IMR-90 (cell line): ENCODE measurements around the gene MT3. TPM values are rescaled to one million over a fixed set of nuclear protein-coding genes. Genes with fewer than 3 reads are reported as not detected.

Experiments used
- ATAC-seq: fragments of 200-7000 bp; cut with Tn5 transposase; 2 replicates; pipeline ENCODE4 v1.9.1; 2020; ENCODE audit warnings: low read depth, mild to moderate bottlenecking, moderate library complexity
- BruUV-seq: library from RNA; stranded (reverse); fragments of 400-500 nt; replicated peaks from 2 replicates; lab custom pipeline; 2021; lab: Mats Ljungman, UMichigan
- CTCF ChIA-PET: fragments of 300-600 bp; formaldehyde crosslinking; extraction: SDS; loops from one replicate; lab custom pipeline; 2021; ENCODE audit warnings: antibody characterized with exemption; lab: Yijun Ruan, JAX
- POLR2A ChIA-PET: fragments of 300-600 bp; sonication (Branson Sonifier 250); formaldehyde crosslinking; loops from one replicate; lab custom pipeline; 2022; ENCODE audit warnings: antibody characterized with exemption; ENCODE audit not compliant: unreplicated experiment; lab: Charles Lee
- DNase-seq: peaks from one replicate; pipeline ENCODE4 v3.0.0; 2013
- H2AFZ ChIP-seq: replicated peaks from 2 replicates; pipeline ENCODE3; 2013; ENCODE audit warnings: low read length, mild to moderate bottlenecking; ENCODE audit not compliant: poor library complexity
- H2AK5ac ChIP-seq: 2 replicates; pipeline ENCODE4 v1.6.1; 2013; ENCODE audit warnings: low read depth, low read length, inconsistent platforms
- H2AK9ac ChIP-seq: replicated peaks from 2 replicates; pipeline ENCODE3; 2013; ENCODE audit warnings: mild to moderate bottlenecking, low read depth, low read length, moderate library complexity; ENCODE audit not compliant: poor library complexity
- H2BK120ac ChIP-seq: 2 replicates; pipeline ENCODE4 v1.6.1; 2013; ENCODE audit warnings: low read depth, low read length, inconsistent platforms
- H2BK15ac ChIP-seq: 3 replicates; pipeline ENCODE4 v1.6.1; 2013; ENCODE audit warnings: low read depth, low read length, inconsistent platforms
- H2BK20ac ChIP-seq: 2 replicates; pipeline ENCODE4 v1.6.1; 2013; ENCODE audit warnings: low read depth, mild to moderate bottlenecking, inconsistent platforms, low read length, moderate library complexity
- H2BK5ac ChIP-seq: 2 replicates; pipeline ENCODE4 v1.6.1; 2013; ENCODE audit warnings: mild to moderate bottlenecking, low read depth, low read length, inconsistent platforms; ENCODE audit not compliant: poor library complexity, severe bottlenecking
- H3K14ac ChIP-seq: replicated peaks from 2 replicates; pipeline ENCODE4 v1.6.1; 2013; ENCODE audit warnings: low read depth, low read length, inconsistent platforms
- H3K18ac ChIP-seq: 2 replicates; pipeline ENCODE4 v1.6.1; 2013; ENCODE audit warnings: low read depth, low read length, control low read depth
- H3K23ac ChIP-seq: 2 replicates; pipeline ENCODE4 v1.6.1; 2013; ENCODE audit warnings: low read depth, low read length, inconsistent platforms
- H3K27ac ChIP-seq: 2 replicates; pipeline ENCODE4 v1.5.1; 2013; ENCODE audit warnings: mild to moderate bottlenecking, control low read depth, low read length; ENCODE audit not compliant: insufficient read depth
- H3K27me3 ChIP-seq: 2 replicates; pipeline ENCODE4 v1.6.1; 2013; ENCODE audit warnings: low read length; ENCODE audit not compliant: control insufficient read depth, insufficient read depth
- H3K36me3 ChIP-seq: 2 replicates; pipeline ENCODE4 v1.6.1; 2013; ENCODE audit warnings: low read length, mixed read lengths; ENCODE audit not compliant: control insufficient read depth, insufficient read depth
- H3K4ac ChIP-seq: 2 replicates; pipeline ENCODE4 v1.6.1; 2013; ENCODE audit warnings: low read depth, low read length, inconsistent platforms
- H3K4me1 ChIP-seq: 2 replicates; pipeline ENCODE4 v1.6.1; 2013; ENCODE audit warnings: low read length, mixed read lengths; ENCODE audit not compliant: control insufficient read depth, insufficient read depth
- H3K4me2 ChIP-seq: 2 replicates; pipeline ENCODE4 v1.6.1; 2013; ENCODE audit warnings: low read depth, mild to moderate bottlenecking, control low read depth, low read length, moderate library complexity
- H3K4me3 ChIP-seq: 2 replicates; pipeline ENCODE4 v1.5.1; 2013; ENCODE audit warnings: low read depth, mild to moderate bottlenecking, control low read depth, low read length, moderate library complexity; ENCODE audit not compliant: insufficient read depth
- H3K56ac ChIP-seq: 2 replicates; pipeline ENCODE4 v1.6.1; 2013; ENCODE audit warnings: low read length, inconsistent platforms; ENCODE audit not compliant: insufficient read depth; ENCODE audit errors: extremely low read depth
- H3K79me1 ChIP-seq, 2 experiments: 2 replicates each; pipeline ENCODE4 v1.6.1; 2013; ENCODE audit warnings: low read length in 2 of 2, inconsistent platforms in 1 of 2, low read depth in 1 of 2
- H3K9ac ChIP-seq: 2 replicates; pipeline ENCODE4 v1.6.1; 2013; ENCODE audit warnings: low read depth, low read length, control low read depth
- H3K9me1 ChIP-seq: 2 replicates; pipeline ENCODE4 v1.6.1; 2013; ENCODE audit warnings: low read length, inconsistent platforms; ENCODE audit not compliant: insufficient read depth
- H3K9me3 ChIP-seq: 2 replicates; pipeline ENCODE4 v1.6.1; 2013; ENCODE audit warnings: low read length; ENCODE audit not compliant: control insufficient read depth, insufficient read depth
- H4K20me1 ChIP-seq: 2 replicates; pipeline ENCODE4 v1.6.1; 2013; ENCODE audit warnings: low read length, inconsistent platforms; ENCODE audit not compliant: insufficient read depth
- H4K5ac ChIP-seq: 2 replicates; pipeline ENCODE4 v1.6.1; 2013; ENCODE audit warnings: mild to moderate bottlenecking, low read depth, low read length, control low read depth
- H4K8ac ChIP-seq, 2 experiments: 2 replicates each; pipeline ENCODE4 v1.6.1; 2013; ENCODE audit warnings: low read depth in 2 of 2, low read length in 2 of 2, control low read depth in 1 of 2, inconsistent platforms in 1 of 2
- H4K91ac ChIP-seq: 2 replicates; pipeline ENCODE4 v1.6.1; 2013; ENCODE audit warnings: low read depth, low read length, inconsistent platforms; ENCODE audit not compliant: insufficient read depth
- BHLHE40 ChIP-seq: fragments of 150-350 bp; IDR thresholded peaks from 2 replicates; pipeline ENCODE4 v1.6.1; 2016; ENCODE audit warnings: mild to moderate bottlenecking, low read depth, low read length
- CEBPB ChIP-seq: IDR thresholded peaks from 2 replicates; pipeline ENCODE4 v1.6.1; 2012; ENCODE audit warnings: low read depth, low read length, improper control_type of control experiment
- CHD1 ChIP-seq: IDR thresholded peaks from 2 replicates; pipeline ENCODE4 v1.6.1; 2012; ENCODE audit warnings: low read depth, low read length, improper control_type of control experiment
- CTCF ChIP-seq: conservative IDR thresholded peaks from 2 replicates; pipeline ENCODE4 v1.5.1; 2012; ENCODE audit warnings: mild to moderate bottlenecking, low read depth, low read length, improper control_type of control experiment
- ELK1 ChIP-seq: fragments of 150-350 bp; IDR thresholded peaks from 2 replicates; pipeline ENCODE4 v1.6.1; 2016; ENCODE audit warnings: low read depth, mild to moderate bottlenecking, low read length, moderate library complexity, borderline replicate concordance
- FOS ChIP-seq: fragments of 150-350 bp; IDR thresholded peaks from 2 replicates; pipeline ENCODE4 v1.6.1; 2016; ENCODE audit warnings: low read depth, low read length
- MAFK ChIP-seq: IDR thresholded peaks from 2 replicates; pipeline ENCODE4 v1.6.1; 2012; ENCODE audit warnings: low read depth, low read length, improper control_type of control experiment
- NFE2L2 ChIP-seq: fragments of 150-350 bp; IDR thresholded peaks from 2 replicates; pipeline ENCODE4 v1.6.1; 2016; ENCODE audit warnings: low read depth, mild to moderate bottlenecking, low read length
- POLR2A ChIP-seq: IDR thresholded peaks from 2 replicates; pipeline ENCODE4 v1.6.1; 2012; ENCODE audit warnings: mild to moderate bottlenecking, low read depth, low read length
- RAD21 ChIP-seq: IDR thresholded peaks from 2 replicates; pipeline ENCODE4 v1.6.1; 2012; ENCODE audit warnings: low read length, improper control_type of control experiment
- RCOR1 ChIP-seq: IDR thresholded peaks from 2 replicates; pipeline ENCODE4 v1.6.1; 2012; ENCODE audit warnings: mild to moderate bottlenecking, low read length, improper control_type of control experiment; ENCODE audit not compliant: insufficient replicate concordance
- RFX5 ChIP-seq: IDR thresholded peaks from 2 replicates; pipeline ENCODE4 v1.8.0; 2012; ENCODE audit warnings: low read depth, mild to moderate bottlenecking, low read length, moderate library complexity
- SMC3 ChIP-seq: fragments of 150-350 bp; IDR thresholded peaks from 2 replicates; pipeline ENCODE4 v1.6.1; 2016; ENCODE audit warnings: low read depth, mild to moderate bottlenecking, antibody characterized with exemption, low read length, moderate library complexity
- WGBS, 2 experiments: methylation state at CpG; one replicate each; pipeline versions ENCODE4 v1.1.5 to v1.1.7; 2013; ENCODE audit warnings: missing lambda C conversion rate in 2 of 2; ENCODE audit not compliant: insufficient read length in 1 of 2; ENCODE audit errors: extremely low coverage in 2 of 2; 5-methylcytosine and 5-hydroxymethylcytosine counted together
- dilution Hi-C: fragments of 300-500 bp; cut with HindIII; formaldehyde crosslinking; loops from one replicate; pipeline ENCODE4 v1.14.3; 2018; ENCODE audit warnings: low sequenced_read_pairs; ENCODE audit not compliant: unreplicated experiment
- in situ Hi-C: fragments of 300-500 bp; cut with MboI; formaldehyde crosslinking; loops from 3 replicates; pipeline ENCODE4 v1.14.3; 2019; ENCODE audit warnings: low sequenced_read_pairs, inconsistent platforms, mixed read lengths
- intact Hi-C: fragments of 100-400 bp; cut with micrococcal nuclease; formaldehyde crosslinking; loops from 2 replicates; pipeline ENCODE4 v1.10.0; 2022
- polyA plus RNA-seq, 3 experiments: library from polyadenylated mRNA; depleted of rRNA; stranded (reverse); fragments of >200 nt; gene quantifications; 2 replicates each; pipeline ENCODE4 v1.2.3, GENCODE V29; 2012; ENCODE audit warnings: low replicate concordance in 1 of 3
- total RNA-seq: library from RNA; depleted of rRNA; stranded (reverse); fragments of >200 nt; gene quantifications from 2 replicates; pipeline ENCODE4 v1.2.3, GENCODE V29; 2012
- TF ChIP-seq, protein P1 (sequence below): fragments of 150-350 bp; IDR thresholded peaks from 2 replicates; pipeline ENCODE4 v1.6.1; 2017; ENCODE audit warnings: mild to moderate bottlenecking, antibody characterized with exemption, low read length, low read depth

Gene MT3
- total and polyA plus RNA-seq, 2 of the 4 experiments (the other 2 are of a cell fraction), result 0.62 TPM; not detected in 1

- no peak for TF ChIP-seq CTCF
These were observed 17.8 kb downstream of the MT3 start (continued) for GRCh38 chr16:56607109-56607618.

GRCh38 chr16:56607675-56608042 is 18.3 kb downstream of the MT3 start:
- intact Hi-C loops (loop anchor here (2.0 to 10.0 kb wide), 4 partner anchors 19 to 253 kb away; partner anchors contain the start of gene MT1X), in situ Hi-C loops (no loop called here), dilution Hi-C loops (no loop called here)
- peak overlapping the region; percentile 99 for H3K23ac ChIP-seq
- peak overlapping the region; percentile 97 for H2BK120ac ChIP-seq
- H4K5ac ChIP-seq, result peak overlapping the region; percentile 97
- DNase-seq, result no peak
- peak overlapping the region; percentile 87 for H2AFZ ChIP-seq
- H3K18ac ChIP-seq, result peak overlapping the region; percentile 28
- peak overlapping the region; percentile 97 for H2AK5ac ChIP-seq
- TF ChIP-seq SMC3 (no peak), NFE2L2 (no peak), BHLHE40 (no peak), CEBPB (no peak), ELK1 (no peak), MAFK (no peak), CHD1 (no peak), RCOR1 (no peak), POLR2A (no peak; the same call in 1 of the 2 replicates), RFX5 (no peak), FOS (no peak), RAD21 (no peak)
- TF ChIP-seq, protein P1, sequence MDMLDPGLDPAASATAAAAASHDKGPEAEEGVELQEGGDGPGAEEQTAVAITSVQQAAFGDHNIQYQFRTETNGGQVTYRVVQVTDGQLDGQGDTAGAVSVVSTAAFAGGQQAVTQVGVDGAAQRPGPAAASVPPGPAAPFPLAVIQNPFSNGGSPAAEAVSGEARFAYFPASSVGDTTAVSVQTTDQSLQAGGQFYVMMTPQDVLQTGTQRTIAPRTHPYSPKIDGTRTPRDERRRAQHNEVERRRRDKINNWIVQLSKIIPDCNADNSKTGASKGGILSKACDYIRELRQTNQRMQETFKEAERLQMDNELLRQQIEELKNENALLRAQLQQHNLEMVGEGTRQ, result no peak
- no peaks in the 10 kb centered on the region for H3K36me3 ChIP-seq
- H3K27me3 ChIP-seq, result no peaks in the 10 kb centered on the region
- H3K27ac ChIP-seq, result peak overlapping the region; percentile 99
- peak overlapping the region; percentile 83 for H3K9ac ChIP-seq
- peaks cover 30% of the 10 kb centered on the region for H3K4me1 ChIP-seq
- no CpG with 5 or more reads among the region's 2 CpGs for WGBS, 2 experiments
- H2BK20ac ChIP-seq, result peak overlapping the region; percentile 96
- peak overlapping the region; percentile 99 for H3K4ac ChIP-seq
- ChIA-PET CTCF (no interaction called here), POLR2A (interaction anchor here (2.5 kb wide), 1 partner anchor 18 kb away, joined by 37 read pairs; the partner anchor contains the start of gene MT1E)
- peak overlapping the region; percentile 64 for H3K4me2 ChIP-seq
- peaks cover 0 to 41% of the 10 kb centered on the region in 2 experiments; a peak in 3 of 4 replicates for H3K79me1 ChIP-seq
- H3K9me3 ChIP-seq, result no peaks in the 10 kb centered on the region
- H3K56ac ChIP-seq, result peak overlapping the region; percentile 92
- peak overlapping the region; percentile 95 for H2BK5ac ChIP-seq
- peaks cover 22% of the 10 kb centered on the region for H3K9me1 ChIP-seq
- ATAC-seq, result no peak
- H2BK15ac ChIP-seq, result peak overlapping the region; percentile 97
- no TSS peak for BruUV-seq
- H3K4me3 ChIP-seq, result peak overlapping the region; percentile 34; the same call in 1 of the 2 replicates
- H3K14ac ChIP-seq, result peak overlapping the region; percentile 99
- H4K8ac ChIP-seq, result peak overlapping the region; percentile 96 to 98
- peaks cover 11% of the 10 kb centered on the region for H4K20me1 ChIP-seq
- H2AK9ac ChIP-seq, result peak overlapping the region; percentile 95
- peak overlapping the region; percentile 98 for H4K91ac ChIP-seq
